ENCODE results near the gene SIGLEC7.

The SIGLEC7 gene

GRCh38 chr19:51147663-51148062 is 5.6 kb downstream of the SIGLEC7 start:
- Histone ChIP-seq H3K9me3 (ENCODE audit: insufficient read depth, low read depth, low read length) (no peaks in the 10 kb centered on the region), H3K4me3 (ENCODE audit: low read depth, low read length) (no peak overlapping the region), H2AK5ac (ENCODE audit: low read length) (no peak overlapping the region), H4K8ac (ENCODE audit: low read depth, low read length) (no peak overlapping the region), H3K79me1 (ENCODE audit: low read length) (no peaks in the 10 kb centered on the region), H3K27ac (ENCODE audit: low read depth, low read length) (no peak overlapping the region), H3K9ac (ENCODE audit: low read length) (no peak overlapping the region), H3K27me3 (ENCODE audit: insufficient read depth, low read length) (no peaks in the 10 kb centered on the region), H4K12ac (ENCODE audit: low read depth, low read length) (no peak overlapping the region), H2BK5ac (ENCODE audit: low read depth, low read length, poor library complexity) (no peak overlapping the region), H3K4ac (ENCODE audit: low read depth, low read length) (no peak overlapping the region), H3K4me2 (ENCODE audit: low read length) (no peak overlapping the region), H3K18ac (ENCODE audit: low read length) (no peak overlapping the region), H2BK120ac (ENCODE audit: insufficient read depth, low read length, poor library complexity) (no peak overlapping the region), H3K4me1 (ENCODE audit: control insufficient read depth in 1 of 2, insufficient read depth in 2 of 2, low read length in 2 of 2) (peaks cover 0 to 2% of the 10 kb centered on the region in 2 experiments), H3K79me2 (ENCODE audit: control insufficient read depth, insufficient read depth, low read length, poor library complexity) (no peaks in the 10 kb centered on the region), H2BK12ac (ENCODE audit: low read length) (no peak overlapping the region), H4K91ac (ENCODE audit: low read depth, low read length) (no peak overlapping the region), H3K14ac (ENCODE audit: low read length) (no peak overlapping the region), H2AFZ (ENCODE audit: insufficient read depth, low read length, poor library complexity) (no peak overlapping the region), H3K36me3 (ENCODE audit: control insufficient read depth in 1 of 2, insufficient read depth in 2 of 2, low read length in 2 of 2) (no peaks in the 10 kb centered on the region), H3K23ac (ENCODE audit: low read length) (no peak overlapping the region)
- no CpG with 5 or more reads among the region's 1 CpG for WGBS (ENCODE audit: extremely low coverage, insufficient coverage, insufficient read length)
- no peak for DNase-seq

- H2BK12ac ChIP-seq (ENCODE audit: low read length), result no peak overlapping the region
- no peaks in the 10 kb centered on the region for H3K27me3 ChIP-seq (ENCODE audit: insufficient read depth, low read length)
- H3K4ac ChIP-seq (ENCODE audit: low read depth, low read length), result no peak overlapping the region
- H2BK120ac ChIP-seq (ENCODE audit: insufficient read depth, low read length, poor library complexity), result no peak overlapping the region
- H3K9ac ChIP-seq (ENCODE audit: low read length), result no peak overlapping the region
- H3K36me3 ChIP-seq (ENCODE audit: control insufficient read depth in 1 of 2, insufficient read depth in 2 of 2, low read length in 2 of 2), result no peaks in the 10 kb centered on the region
- H3K23ac ChIP-seq (ENCODE audit: low read length), result no peak overlapping the region
- H2BK5ac ChIP-seq (ENCODE audit: low read depth, low read length, poor library complexity), result no peak overlapping the region
- H3K27ac ChIP-seq (ENCODE audit: low read depth, low read length), result no peak overlapping the region
- H3K79me1 ChIP-seq (ENCODE audit: low read length), result no peaks in the 10 kb centered on the region
- no peak overlapping the region for H2AFZ ChIP-seq (ENCODE audit: insufficient read depth, low read length, poor library complexity)
- no peak overlapping the region for H2AK5ac ChIP-seq (ENCODE audit: low read length)
- H3K79me2 ChIP-seq (ENCODE audit: control insufficient read depth, insufficient read depth, low read length, poor library complexity), result no peaks in the 10 kb centered on the region
- WGBS (ENCODE audit: extremely low coverage, insufficient coverage, insufficient read length), result no CpG with 5 or more reads among the region's 3 CpGs
- H3K4me1 ChIP-seq (ENCODE audit: control insufficient read depth in 1 of 2, insufficient read depth in 2 of 2, low read length in 2 of 2), result peaks cover 0 to 2% of the 10 kb centered on the region in 2 experiments
- H3K9me3 ChIP-seq (ENCODE audit: insufficient read depth, low read depth, low read length), result no peaks in the 10 kb centered on the region
- no peak for DNase-seq
- H4K91ac ChIP-seq (ENCODE audit: low read depth, low read length), result no peak overlapping the region
- H3K14ac ChIP-seq (ENCODE audit: low read length), result no peak overlapping the region
- no peak overlapping the region for H4K8ac ChIP-seq (ENCODE audit: low read depth, low read length)
- H3K18ac ChIP-seq (ENCODE audit: low read length), result no peak overlapping the region
- H3K4me2 ChIP-seq (ENCODE audit: low read length), result no peak overlapping the region
- no peak overlapping the region for H4K12ac ChIP-seq (ENCODE audit: low read depth, low read length)
- H3K4me3 ChIP-seq (ENCODE audit: low read depth, low read length), result no peak overlapping the region
Observed at GRCh38 chr19:51148580-51148979, 6.5 kb downstream of the SIGLEC7 start.

GRCh38 chr19:51150627-51151026 is 8.5 kb downstream of the SIGLEC7 start:
- no peaks in the 10 kb centered on the region for H3K79me2 ChIP-seq (ENCODE audit: control insufficient read depth, insufficient read depth, low read length, poor library complexity)
- H3K27me3 ChIP-seq (ENCODE audit: insufficient read depth, low read length), result no peaks in the 10 kb centered on the region
- H3K27ac ChIP-seq (ENCODE audit: low read depth, low read length), result no peak overlapping the region
- no peak overlapping the region for H3K9ac ChIP-seq (ENCODE audit: low read length)
- H2AFZ ChIP-seq (ENCODE audit: insufficient read depth, low read length, poor library complexity), result no peak overlapping the region
- H2BK12ac ChIP-seq (ENCODE audit: low read length), result no peak overlapping the region
- H3K23ac ChIP-seq (ENCODE audit: low read length), result no peak overlapping the region
- H3K4me3 ChIP-seq (ENCODE audit: low read depth, low read length), result no peak overlapping the region
- WGBS (ENCODE audit: extremely low coverage, insufficient coverage, insufficient read length), result no CpG with 5 or more reads among the region's 3 CpGs
- H3K79me1 ChIP-seq (ENCODE audit: low read length), result no peaks in the 10 kb centered on the region
- no peaks in the 10 kb centered on the region for H3K36me3 ChIP-seq (ENCODE audit: control insufficient read depth in 1 of 2, insufficient read depth in 2 of 2, low read length in 2 of 2)
- no peak overlapping the region for H4K8ac ChIP-seq (ENCODE audit: low read depth, low read length)
- H3K9me3 ChIP-seq (ENCODE audit: insufficient read depth, low read depth, low read length), result no peaks in the 10 kb centered on the region
- no peak overlapping the region for H3K4ac ChIP-seq (ENCODE audit: low read depth, low read length)
- H4K91ac ChIP-seq (ENCODE audit: low read depth, low read length), result no peak overlapping the region
- no peaks in the 10 kb centered on the region for H3K4me1 ChIP-seq (ENCODE audit: control insufficient read depth in 1 of 2, insufficient read depth in 2 of 2, low read length in 2 of 2)
- H2BK5ac ChIP-seq (ENCODE audit: low read depth, low read length, poor library complexity), result no peak overlapping the region
- no peak overlapping the region for H2BK120ac ChIP-seq (ENCODE audit: insufficient read depth, low read length, poor library complexity)
- no peak overlapping the region for H4K12ac ChIP-seq (ENCODE audit: low read depth, low read length)
- H3K14ac ChIP-seq (ENCODE audit: low read length), result no peak overlapping the region
- H3K18ac ChIP-seq (ENCODE audit: low read length), result no peak overlapping the region
- no peak for DNase-seq
- no peak overlapping the region for H2AK5ac ChIP-seq (ENCODE audit: low read length)
- H3K4me2 ChIP-seq (ENCODE audit: low read length), result no peak overlapping the region

GRCh38 chr19:51156710-51157109 is 14.6 kb downstream of the SIGLEC7 start:
- no peaks in the 10 kb centered on the region for H3K79me1 ChIP-seq (ENCODE audit: low read length)
- no peaks in the 10 kb centered on the region for H3K79me2 ChIP-seq (ENCODE audit: control insufficient read depth, insufficient read depth, low read length, poor library complexity)
- no peak overlapping the region for H3K14ac ChIP-seq (ENCODE audit: low read length)
- no peak overlapping the region for H4K12ac ChIP-seq (ENCODE audit: low read depth, low read length)
- no peaks in the 10 kb centered on the region for H3K27me3 ChIP-seq (ENCODE audit: insufficient read depth, low read length)
- no peak overlapping the region for H4K8ac ChIP-seq (ENCODE audit: low read depth, low read length)
- no peak overlapping the region for H3K4me3 ChIP-seq (ENCODE audit: low read depth, low read length)
- no peak overlapping the region for H2BK12ac ChIP-seq (ENCODE audit: low read length)
- DNase-seq, result no peak
- H2BK5ac ChIP-seq (ENCODE audit: low read depth, low read length, poor library complexity), result no peak overlapping the region
- no peak overlapping the region for H3K23ac ChIP-seq (ENCODE audit: low read length)
- no CpG with 5 or more reads among the region's 2 CpGs for WGBS (ENCODE audit: extremely low coverage, insufficient coverage, insufficient read length)
- H3K9me3 ChIP-seq (ENCODE audit: insufficient read depth, low read depth, low read length), result no peaks in the 10 kb centered on the region
- no peak overlapping the region for H4K91ac ChIP-seq (ENCODE audit: low read depth, low read length)
- no peak overlapping the region for H2AFZ ChIP-seq (ENCODE audit: insufficient read depth, low read length, poor library complexity)
- no peak overlapping the region for H3K9ac ChIP-seq (ENCODE audit: low read length)
- no peak overlapping the region for H3K18ac ChIP-seq (ENCODE audit: low read length)
- no peak overlapping the region for H2AK5ac ChIP-seq (ENCODE audit: low read length)
- no peak overlapping the region for H3K4ac ChIP-seq (ENCODE audit: low read depth, low read length)
- no peak overlapping the region for H2BK120ac ChIP-seq (ENCODE audit: insufficient read depth, low read length, poor library complexity)
- H3K4me1 ChIP-seq (ENCODE audit: control insufficient read depth in 1 of 2, insufficient read depth in 2 of 2, low read length in 2 of 2), result peaks cover 0 to 2% of the 10 kb centered on the region in 2 experiments
- no peaks in the 10 kb centered on the region for H3K36me3 ChIP-seq (ENCODE audit: control insufficient read depth in 1 of 2, insufficient read depth in 2 of 2, low read length in 2 of 2)
- no peak overlapping the region for H3K27ac ChIP-seq (ENCODE audit: low read depth, low read length)
- H3K4me2 ChIP-seq (ENCODE audit: low read length), result no peak overlapping the region
